GM18519 (cell line): ENCODE data around the gene HUNK.

Source experiments
- ATAC-seq: cut with Tn5 transposase; IDR thresholded peaks from one replicate; pipeline ENCODE4 v1.9.1; 2021; ENCODE audit warnings: mild to moderate bottlenecking, moderate library complexity; ENCODE audit not compliant: unreplicated experiment, low FRiP score

Gene HUNK

DNA sequence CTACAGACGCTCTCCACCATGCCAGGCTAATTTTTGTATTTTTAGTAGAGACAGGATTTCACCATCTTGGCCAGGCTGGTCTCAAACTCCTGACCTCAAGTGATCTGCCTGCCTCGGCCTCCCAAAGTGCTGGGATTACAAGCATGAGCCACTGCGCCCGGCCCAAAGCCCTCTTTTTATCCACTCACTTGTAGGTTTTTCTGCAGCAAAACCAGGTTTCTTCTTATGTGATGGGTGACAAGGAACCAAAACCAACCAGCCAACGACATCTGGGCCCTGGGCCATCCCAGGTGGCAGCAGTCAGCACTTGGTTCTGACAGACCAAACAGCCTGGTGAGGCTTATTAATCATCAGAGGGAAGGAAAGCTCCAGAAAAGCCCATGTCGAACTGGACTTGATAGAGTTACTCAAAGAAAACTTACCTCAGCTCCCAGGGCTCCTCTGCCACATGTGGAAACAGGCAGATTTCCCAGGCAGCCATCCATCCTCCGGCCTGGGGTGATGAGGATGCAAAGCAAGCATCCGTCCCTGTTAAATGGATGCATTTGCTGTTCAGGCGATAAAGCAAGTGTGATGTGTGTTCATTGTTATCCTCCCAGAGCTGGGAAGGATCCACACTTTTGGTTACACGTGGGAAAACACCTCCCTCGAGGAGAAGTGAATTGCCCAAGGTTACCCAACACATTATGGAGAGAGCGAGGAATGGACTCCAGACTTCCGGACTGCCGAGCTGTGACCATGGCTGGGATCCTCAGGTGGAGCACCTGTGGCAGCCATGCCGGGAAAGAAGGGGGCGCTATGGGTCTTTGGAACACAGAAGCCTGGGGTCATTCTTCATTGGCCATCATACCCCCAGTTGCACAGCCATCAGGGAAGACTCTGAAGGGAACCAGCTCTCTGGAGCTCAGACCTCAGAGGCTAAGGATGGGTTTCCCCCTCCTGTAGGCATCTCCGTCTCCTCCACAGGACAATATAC lies 118.8 kb downstream of the HUNK start:
- no peak for ATAC-seq

DNA sequence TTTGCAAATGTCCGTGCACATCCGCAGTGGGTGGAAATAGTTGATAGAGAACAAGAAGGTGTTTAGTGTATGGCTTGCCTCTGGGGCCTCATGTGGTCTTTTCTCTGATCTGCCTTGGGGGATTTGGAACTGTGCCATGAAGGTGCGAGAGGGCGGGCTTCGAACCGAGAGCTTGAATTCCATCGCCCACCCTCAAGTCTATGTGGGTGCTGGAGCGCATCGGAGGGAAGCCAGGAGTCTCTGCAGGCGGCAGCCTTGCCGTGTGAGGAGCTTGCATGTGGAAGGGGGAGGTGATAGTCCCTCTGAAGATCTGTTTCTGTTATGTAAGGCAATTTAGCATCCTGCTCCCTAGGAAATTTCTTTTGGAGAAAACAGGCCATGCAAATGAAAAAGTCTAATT lies 119.6 kb downstream of the HUNK start:
- no peak for ATAC-seq

DNA sequence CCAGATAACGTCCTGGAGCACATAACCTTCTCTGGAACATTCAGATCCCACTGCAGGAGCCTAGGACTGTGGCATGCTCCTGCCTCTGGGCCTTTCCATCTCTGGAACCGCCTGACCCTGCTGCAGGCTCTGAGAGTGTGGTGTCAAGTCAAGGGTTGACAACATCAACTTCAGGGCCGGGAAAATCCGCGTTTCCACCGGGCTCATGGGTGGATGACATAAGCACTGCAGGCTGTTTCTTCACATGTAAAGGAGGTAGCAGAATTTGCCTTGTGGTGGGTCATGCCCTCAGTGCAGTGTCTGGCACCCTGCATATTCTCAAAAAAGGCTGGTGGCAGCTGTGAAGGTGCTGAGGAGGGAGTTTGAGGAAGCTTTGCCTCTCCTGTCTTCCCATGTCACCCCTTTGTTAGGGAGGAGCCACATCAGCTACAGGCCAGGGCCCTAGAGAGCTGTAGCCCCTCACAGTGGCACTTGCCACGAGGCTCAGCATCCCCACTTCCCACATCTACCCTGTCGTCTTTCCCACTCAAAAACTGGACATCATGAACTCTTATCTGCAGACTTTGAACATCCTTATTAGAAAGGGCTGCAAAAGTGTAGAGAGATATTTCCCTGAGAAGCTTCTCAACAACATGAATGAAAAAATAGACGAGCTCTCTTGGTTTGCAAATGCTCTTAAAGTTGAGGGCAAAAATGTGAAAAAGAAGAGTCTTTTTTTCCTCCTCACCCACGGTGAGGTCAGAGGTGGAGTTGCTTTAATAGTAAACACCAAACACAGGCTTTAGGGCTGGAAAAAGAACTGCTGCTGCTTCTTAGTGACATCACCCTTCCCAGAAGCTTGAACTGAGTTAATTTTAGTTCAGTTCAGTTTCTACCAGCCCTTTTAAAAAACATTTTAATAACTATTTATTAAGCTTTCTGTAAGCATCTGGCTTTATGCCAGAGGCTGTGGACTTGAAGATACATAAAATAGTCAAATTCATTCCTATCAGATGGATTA lies 121.3 kb downstream of the HUNK start:
- ATAC-seq, result no peak

DNA sequence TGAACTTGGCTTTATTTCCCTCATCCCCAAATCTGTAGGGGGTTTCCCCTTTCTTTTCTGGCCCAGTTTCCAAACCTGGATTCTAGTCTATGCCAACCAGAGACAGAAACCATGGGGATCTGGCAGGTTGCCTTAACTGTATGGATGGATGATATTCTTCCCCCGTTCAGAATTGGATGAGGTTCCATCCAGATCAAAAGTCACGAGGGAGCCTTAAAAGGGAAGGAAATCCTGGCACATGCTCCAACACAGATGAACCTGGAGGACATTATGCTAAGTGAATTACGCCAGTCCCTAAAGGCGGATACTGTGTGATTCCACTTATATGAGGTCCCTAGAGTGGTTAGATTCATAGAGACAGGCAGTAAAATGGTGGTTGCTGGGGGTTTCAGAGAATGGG lies 124.4 kb downstream of the HUNK start:
- no peak for ATAC-seq

DNA sequence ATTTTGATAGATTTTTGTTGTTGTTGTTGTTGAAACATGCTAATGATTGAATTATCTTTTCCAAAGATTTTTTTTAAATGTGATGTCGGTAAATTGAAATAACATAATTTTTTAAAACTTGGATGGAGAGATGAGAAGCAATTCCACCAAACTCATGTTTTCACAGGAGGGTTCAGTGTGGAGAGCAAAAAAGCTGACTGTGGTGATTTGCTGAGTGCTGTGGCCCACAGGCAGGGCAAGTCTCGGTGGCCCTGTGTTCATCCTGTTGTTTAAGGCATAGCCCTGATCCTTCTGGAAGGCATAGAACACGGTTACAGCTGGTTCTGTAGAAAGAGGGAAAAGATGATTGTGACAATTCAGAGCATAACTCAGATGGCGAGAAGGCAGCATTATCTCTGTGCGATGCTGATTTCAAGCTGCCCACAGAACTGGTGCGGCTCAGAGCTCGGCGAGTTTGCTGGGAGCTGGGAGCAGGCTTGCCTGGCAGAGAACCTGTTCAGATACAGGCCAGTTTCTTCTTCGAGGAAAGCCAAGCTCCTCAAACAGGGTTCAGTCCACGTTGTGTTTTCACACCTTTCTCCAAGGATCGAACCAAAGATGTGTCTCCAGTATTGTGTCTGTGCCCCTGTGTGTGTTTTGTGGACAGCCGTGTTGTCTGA lies 127.1 kb downstream of the HUNK start:
- no peak for ATAC-seq

DNA sequence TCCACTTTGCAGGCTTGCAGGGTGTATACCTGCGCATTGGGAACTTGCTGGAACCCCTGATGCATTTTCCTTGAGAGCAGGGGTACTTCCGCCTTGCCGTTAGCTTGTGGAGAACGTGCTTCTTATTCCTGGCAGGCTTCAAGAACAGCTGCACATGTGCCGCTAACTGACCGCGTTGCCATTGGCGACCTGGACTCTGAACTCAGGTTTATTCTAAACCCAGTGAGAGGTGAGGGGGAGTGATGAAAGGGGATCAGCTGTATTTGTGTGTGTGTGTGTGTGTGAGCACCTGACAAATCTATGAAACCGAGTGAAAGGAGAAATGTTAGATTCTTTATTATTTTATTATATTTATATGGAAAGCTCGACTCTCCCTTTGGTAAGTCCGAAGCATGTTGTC lies 128.6 kb downstream of the HUNK start:
- ATAC-seq, result no peak

DNA sequence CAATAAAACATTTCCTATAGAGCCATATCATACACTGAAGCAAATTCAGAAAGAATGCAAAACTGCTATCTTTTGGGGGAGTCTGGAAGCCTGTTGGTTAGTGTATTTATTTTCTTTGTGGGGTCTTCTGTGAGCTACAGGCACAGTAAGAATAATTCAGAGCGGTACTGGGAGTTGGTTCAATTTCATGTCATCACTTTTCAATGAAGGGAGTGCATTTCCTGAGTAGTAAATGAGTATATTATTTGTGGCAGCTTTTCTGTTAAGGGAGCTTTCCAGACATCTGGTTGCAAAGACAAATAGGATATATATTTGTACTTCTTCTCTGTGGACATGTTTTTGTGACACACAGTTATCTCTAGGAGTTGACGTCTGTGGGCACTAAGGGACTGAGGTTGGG lies 130.6 kb downstream of the HUNK start:
- ATAC-seq, result no peak

DNA sequence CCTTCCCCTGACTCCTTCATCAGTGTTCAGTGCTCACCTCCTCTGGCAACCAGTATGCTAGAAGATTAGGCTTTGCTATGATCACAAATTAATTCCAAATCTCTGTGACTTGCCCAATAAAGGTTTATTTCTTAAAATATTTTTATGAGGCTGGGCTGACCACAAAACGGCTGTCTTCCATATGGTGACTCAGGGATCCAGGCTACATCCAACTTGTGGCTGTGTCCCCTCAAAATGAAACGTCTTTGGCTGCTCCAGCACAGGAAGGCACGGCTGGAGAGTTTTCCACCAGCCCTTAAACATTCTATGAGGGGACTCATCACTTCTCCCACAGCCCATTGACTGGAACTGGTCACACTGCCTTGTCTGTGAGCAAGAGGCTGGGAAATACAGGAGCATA lies 131.5 kb downstream of the HUNK start:
- ATAC-seq, result no peak

DNA sequence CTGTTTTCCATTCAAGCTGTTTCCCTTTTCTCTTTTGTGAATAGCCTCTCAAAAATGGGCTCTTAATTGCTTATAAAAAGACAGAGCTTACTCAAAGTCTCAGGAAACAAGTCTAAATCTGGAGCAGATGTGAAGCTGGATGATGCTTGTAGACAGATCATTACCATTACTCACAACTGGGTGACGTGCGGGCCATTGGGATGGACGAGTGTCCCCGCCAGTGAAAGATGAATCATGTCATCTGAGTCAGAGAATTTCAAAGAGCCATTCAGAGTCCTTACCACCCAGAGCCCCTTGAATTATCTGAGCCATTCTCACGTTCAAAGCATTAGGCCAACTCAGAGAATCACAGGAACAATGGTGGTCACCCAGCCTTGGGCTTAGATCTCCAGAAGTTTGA lies 134.6 kb downstream of the HUNK start:
- ATAC-seq, result no peak

DNA sequence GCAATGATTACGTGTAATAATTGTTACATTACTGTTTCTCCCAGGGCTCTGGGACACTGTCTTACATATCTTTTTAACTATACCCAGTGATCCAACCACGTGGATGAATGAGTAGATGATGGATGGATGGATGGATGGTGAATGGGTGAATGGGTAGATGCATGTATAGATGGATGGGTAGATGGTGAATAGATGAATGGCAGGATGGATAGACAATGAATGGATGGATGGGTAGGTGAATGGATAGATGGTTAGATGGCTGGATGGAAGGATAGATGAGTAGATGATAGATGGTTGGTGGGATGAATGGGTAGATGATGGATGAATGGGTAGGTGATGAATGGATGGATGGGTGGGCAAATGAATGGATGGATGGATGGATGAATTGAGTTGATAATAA lies 135.9 kb downstream of the HUNK start:
- no peak for ATAC-seq

DNA sequence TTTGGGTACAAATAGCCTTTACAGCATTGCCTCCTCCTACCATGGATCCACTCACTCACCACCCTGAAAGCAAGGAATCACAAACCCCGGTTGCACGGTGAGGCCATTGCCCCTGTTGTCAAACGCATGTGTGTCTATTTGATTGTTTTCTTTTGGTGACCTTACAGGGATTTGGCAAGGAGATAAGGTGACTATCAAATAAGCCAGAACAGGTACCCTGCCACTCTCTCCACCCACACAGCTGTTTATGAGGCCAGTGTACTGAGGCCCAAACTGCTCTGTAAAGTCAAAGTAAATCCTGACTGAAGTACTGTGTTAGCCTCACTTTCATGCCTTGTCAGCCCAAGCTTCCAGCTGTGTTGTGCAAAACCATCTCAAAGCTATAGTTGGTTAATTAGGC lies 136.4 kb downstream of the HUNK start:
- no peak for ATAC-seq

DNA sequence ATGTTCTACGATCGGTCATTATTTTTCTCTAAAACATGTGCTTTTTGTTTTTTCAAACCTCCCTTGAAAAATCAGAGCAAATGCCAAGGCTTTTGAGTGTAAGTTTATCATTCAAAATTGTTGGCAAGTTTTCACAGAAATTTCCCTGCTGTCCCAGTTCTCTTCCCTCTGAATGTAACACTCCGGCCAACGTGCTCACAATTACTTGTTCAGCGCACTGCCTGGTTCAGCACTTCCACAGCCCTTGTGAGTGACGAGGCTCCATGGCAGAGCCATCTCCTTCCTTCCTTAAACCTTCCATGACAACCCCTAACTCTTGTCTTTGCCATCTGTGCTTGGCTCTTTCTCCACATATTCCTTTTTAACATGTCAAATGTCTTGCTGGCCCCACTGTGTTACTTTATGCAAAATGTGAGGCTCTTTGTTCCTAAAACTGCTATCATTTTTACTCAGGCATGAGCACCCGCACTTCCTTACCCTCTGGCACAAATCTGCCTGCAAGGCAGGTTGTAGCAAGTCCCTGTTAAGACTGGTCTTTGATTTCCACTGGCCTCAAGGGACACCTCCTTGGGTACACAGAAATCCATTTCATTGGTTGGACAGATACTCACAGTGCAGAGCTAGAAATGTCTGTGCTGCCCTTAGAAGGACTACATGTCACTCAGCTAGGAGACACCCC lies 142.8 kb downstream of the HUNK start:
- ATAC-seq, result no peak

DNA sequence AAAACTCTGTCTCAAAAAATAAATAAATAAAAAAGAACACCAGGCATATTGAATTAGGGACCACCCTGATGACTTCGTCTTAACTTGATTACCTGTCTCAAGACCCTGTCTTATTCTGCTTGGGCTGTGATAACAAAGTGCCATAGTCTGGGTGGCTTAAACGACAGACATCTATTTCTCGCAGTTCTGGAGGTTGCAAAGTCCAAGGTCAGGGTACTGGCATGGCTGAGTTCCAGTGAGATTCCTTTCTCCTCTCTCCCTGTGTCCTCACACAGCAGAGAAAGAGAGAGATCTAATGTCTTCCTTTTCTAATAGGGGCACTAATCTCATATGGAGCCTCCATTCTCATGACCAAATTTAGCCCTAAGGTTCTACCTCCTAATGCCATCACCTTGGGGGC lies 145.6 kb downstream of the HUNK start:
- ATAC-seq, result no peak

DNA sequence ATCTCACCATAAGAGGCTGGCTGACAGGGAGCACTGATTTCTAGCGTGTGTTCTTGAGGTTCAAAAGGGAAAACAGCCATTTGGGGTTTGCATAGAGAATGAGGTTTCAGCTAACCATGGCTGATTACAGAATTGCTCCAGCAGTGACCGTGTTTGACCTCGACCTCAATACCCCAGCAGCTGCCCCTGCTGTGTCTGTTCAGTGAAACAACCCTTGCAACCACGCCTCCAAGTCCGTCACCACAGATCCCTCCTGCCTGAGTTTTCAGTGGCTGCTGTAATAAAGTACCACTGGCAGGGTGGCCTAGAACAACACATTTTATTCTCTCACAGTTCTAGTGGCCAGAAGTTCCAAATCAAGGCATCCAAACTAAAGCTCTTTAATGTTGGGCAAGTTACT lies 147.7 kb downstream of the HUNK start:
- no peak for ATAC-seq

DNA sequence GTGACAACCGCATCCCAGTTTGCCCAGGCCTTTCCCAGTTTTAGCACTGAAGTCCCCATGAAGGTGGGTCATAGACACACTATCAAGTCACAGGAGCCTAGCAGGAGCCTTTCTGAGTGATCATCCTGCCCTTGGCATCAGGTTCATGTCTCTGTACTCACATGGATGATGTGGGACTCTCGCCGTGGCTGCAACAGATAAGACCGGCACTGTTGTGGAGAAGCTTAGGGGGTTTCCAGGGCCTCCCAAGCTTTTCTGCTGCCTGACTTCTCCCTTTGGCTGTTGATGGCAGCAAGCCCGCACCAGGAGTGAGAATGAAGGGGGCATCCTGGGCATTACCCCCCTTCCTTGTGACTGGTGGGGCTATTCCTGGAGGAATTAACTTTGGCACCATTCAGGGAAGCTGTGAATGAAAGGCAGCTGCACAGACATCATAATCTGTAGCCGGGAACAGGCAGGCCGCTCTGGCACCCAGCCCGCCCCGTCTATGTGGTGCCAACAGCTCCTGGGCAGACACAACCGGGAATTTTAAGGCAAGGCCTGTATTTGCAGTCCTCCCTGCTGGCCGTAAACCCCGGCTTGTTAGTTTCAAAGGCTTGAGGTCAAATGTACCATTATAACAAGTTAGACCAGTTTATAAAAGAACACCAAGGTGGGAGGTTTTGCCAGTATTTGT lies 148.6 kb downstream of the HUNK start:
- no peak for ATAC-seq

DNA sequence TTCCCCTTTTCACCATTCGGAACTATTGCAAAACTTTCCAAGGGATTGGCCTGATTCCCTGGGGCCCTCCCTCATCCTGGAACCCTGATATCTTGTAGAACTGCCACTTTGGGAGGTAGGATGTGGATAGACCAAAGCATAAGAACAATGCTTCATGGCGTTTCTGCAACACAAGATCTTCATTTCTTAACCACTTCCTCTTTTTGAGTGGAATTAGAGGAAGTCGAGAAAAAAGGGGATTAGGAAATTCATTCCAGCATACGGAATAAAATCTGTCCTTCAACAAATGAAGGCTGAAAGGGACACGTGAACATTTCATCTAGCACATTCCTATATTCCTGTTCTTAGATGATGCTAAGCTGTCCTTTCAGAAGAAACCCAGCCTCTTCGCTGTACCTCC lies 149.3 kb downstream of the HUNK start:
- no peak for ATAC-seq

DNA sequence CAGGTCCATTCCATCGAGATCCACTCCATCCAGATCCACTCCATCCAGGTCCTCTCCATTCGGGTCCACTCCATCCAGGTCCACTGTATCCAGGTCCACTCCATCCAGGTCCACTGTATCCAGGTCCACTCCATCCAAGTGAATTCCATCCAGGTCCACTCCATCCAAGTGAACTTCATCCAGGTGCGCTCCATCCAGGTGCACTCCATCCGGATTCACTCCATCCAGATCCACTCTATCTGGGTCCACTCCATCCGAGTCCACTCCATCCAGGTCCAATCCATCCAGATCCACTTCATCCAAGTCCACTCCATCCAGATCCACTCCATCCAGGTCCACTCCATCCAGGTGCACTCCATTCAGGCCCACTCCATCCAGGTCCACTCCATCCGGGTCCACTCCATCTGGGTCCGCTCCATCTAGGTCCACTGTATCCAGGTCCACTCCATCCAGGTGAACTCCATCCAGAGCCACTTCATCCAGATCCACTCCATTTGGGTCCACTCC lies 157.4 kb downstream of the HUNK start:
- ATAC-seq, result no peak

DNA sequence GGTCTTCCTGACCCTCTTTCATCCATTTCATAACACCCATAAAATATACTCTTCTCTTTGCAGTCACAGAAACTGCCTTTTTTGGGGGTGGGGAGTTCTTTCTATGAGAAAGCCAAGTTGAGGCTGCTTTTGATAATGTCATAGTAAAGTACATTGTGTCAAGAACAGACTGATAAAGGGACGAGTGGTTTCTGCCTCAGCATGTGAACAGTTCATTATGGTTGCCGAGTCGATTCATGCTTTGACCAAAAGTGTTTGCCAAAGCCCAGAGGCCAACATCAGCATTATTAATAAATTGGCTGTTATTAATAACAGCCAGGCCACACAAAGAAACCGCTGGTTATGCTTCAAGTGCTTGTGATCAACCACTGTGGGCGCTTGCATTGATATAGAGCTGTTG lies 162.0 kb downstream of the HUNK start:
- no peak for ATAC-seq

DNA sequence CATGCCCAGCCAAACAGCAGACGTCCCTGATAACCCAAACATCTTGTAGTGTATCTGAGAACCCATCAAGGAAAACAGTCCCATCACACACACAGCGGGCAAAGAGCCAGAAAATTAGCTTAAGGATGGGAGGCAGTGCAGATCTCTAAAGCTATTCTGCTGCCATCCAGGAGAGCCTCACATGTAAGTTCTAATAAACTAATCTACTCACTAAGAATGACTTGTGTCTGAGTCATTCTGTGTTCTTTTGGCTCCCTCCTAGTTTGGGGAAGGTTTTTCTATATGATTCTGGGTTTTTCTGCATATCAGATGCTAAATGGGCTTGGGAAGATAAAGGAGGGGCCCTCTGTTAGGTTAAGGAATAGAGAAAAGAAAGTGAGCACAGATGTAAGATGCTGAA lies 162.8 kb downstream of the HUNK start:
- no peak for ATAC-seq
